Gastroesophageal sphincter (tissue), 3 donors: ENCODE data around the gene CADPS2.

Experiments
- POLR2AphosphoS5 ChIP-seq: sonication (generic); formaldehyde crosslinking; IDR thresholded peaks from one replicate; pipeline ENCODE4 v1.6.1; 2017; ENCODE audit warnings: antibody characterized with exemption
- TF ChIP-seq, protein P1 (sequence below), 4 experiments: fragments of 200-600 bp in 2 of 4; fragments of 450-650 bp in 2 of 4; sonication (generic) in 1 of 4; IDR thresholded peaks; one replicate each; pipeline ENCODE4 v1.5.1; 2017 to 2019; ENCODE audit warnings: antibody characterized with exemption in 4 of 4, mild to moderate bottlenecking in 2 of 4, moderate library complexity in 2 of 4

DNA sequence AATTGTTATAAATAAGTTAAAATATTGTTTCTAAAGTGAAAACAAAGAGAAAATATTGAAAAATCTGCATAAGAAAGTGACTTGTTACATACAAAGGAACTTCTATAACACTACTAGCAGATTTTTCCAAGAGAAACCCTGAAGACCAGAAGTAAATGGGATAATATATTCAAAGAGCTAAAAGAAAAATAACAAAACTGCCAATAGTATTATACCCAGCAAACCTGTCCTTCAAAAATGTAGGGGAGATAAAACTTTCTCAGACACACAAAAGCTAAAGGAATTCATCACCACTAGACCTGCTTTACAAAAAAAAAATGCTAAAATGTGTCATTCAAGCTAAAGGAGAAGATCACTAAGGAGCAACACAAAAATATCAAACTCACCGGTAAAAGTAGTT, 17.0 kb downstream of the CADPS2 start:
- TF ChIP-seq, protein P1, sequence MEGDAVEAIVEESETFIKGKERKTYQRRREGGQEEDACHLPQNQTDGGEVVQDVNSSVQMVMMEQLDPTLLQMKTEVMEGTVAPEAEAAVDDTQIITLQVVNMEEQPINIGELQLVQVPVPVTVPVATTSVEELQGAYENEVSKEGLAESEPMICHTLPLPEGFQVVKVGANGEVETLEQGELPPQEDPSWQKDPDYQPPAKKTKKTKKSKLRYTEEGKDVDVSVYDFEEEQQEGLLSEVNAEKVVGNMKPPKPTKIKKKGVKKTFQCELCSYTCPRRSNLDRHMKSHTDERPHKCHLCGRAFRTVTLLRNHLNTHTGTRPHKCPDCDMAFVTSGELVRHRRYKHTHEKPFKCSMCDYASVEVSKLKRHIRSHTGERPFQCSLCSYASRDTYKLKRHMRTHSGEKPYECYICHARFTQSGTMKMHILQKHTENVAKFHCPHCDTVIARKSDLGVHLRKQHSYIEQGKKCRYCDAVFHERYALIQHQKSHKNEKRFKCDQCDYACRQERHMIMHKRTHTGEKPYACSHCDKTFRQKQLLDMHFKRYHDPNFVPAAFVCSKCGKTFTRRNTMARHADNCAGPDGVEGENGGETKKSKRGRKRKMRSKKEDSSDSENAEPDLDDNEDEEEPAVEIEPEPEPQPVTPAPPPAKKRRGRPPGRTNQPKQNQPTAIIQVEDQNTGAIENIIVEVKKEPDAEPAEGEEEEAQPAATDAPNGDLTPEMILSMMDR (IDR thresholded peaks at IDR 0.05), result no peak
- no peak for TF ChIP-seq POLR2AphosphoS5
